ENCODE results near the gene OLFM1. TPM values are rescaled to one million over a fixed set of nuclear protein-coding genes. Genes with fewer than 3 reads are reported as not detected.

The OLFM1 gene
- total and polyA plus RNA-seq, 2 donors from 2014 or later, result 2.9 to 33.7 TPM

- Histone ChIP-seq H3K27ac (ENCODE audit: low read depth in 2 of 2, low read length in 2 of 2) (no peak overlapping the region), H3K27me3 (ENCODE audit: control insufficient read depth, insufficient read depth, low read length) (no peaks in the 10 kb centered on the region), H3K4me3 (ENCODE audit: low read length in 3 of 3) (no peak overlapping the region), H3K9me3 (ENCODE audit: control insufficient read depth in 2 of 3, insufficient read depth in 1 of 3, low read length in 3 of 3) (no peaks in the 10 kb centered on the region), H3K4me1 (ENCODE audit: control insufficient read depth in 2 of 3, insufficient read depth in 2 of 3, low read depth in 1 of 3, low read length in 3 of 3) (no peaks in the 10 kb centered on the region), H3K9ac (ENCODE audit: low read length in 3 of 3) (no peak overlapping the region), H3K36me3 (ENCODE audit: control insufficient read depth in 2 of 3, insufficient read depth in 3 of 3, low read length in 3 of 3) (no peaks in the 10 kb centered on the region)
- DNase-seq (no peak), FAIRE-seq (no peak)
- intact Hi-C loops (cut with DNase I), result no loop called here
- no peak for TF ChIP-seq CTCF (IDR thresholded peaks at IDR 0.05; ENCODE audit: borderline replicate concordance, extremely low read depth, insufficient read depth)
Measured at GRCh38 chr9:135169709-135170226, 82.3 kb downstream of the OLFM1 start.

DNA sequence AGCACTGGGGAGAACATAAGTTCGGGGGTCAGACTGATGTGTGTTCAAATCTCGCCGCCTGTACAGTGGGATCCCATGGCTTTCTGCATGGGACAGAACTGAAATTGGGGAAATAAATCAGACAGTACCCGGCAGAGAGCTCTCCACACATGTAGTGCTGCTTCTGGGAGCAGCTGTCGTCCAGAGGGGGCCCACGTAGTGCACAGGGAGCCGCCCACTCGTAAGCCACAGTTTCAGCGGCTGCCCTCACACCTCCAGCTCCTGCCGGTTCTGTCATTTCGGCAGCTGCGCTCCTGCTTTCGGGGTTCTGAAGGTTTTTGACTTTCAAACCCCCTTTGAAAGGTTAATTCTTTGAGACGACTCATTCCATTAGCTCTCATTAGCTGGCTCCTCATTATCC is 83.1 kb downstream of the OLFM1 start:
- no peak for TF ChIP-seq CTCF (IDR thresholded peaks at IDR 0.05; ENCODE audit: borderline replicate concordance, extremely low read depth, insufficient read depth)
- no peak overlapping the region for H3K9ac ChIP-seq (ENCODE audit: low read length in 3 of 3)
- H3K27ac ChIP-seq (ENCODE audit: low read depth in 2 of 2, low read length in 2 of 2), result no peak overlapping the region
- no peaks in the 10 kb centered on the region for H3K9me3 ChIP-seq (ENCODE audit: control insufficient read depth in 2 of 3, insufficient read depth in 1 of 3, low read length in 3 of 3)
- no peaks in the 10 kb centered on the region for H3K4me1 ChIP-seq (ENCODE audit: control insufficient read depth in 2 of 3, insufficient read depth in 2 of 3, low read depth in 1 of 3, low read length in 3 of 3)
- DNase-seq, result no peak
- intact Hi-C loops (cut with DNase I), result no loop called here
- H3K36me3 ChIP-seq (ENCODE audit: control insufficient read depth in 2 of 3, insufficient read depth in 3 of 3, low read length in 3 of 3), result no peaks in the 10 kb centered on the region
- no peak for FAIRE-seq
- no peaks in the 10 kb centered on the region for H3K27me3 ChIP-seq (ENCODE audit: control insufficient read depth, insufficient read depth, low read length)
- H3K4me3 ChIP-seq (ENCODE audit: low read length in 3 of 3), result no peak overlapping the region

Other genes starting within 250 kb of the OLFM1 start
- gene FCN2, start 206.9 kb upstream of the OLFM1 start, total RNA-seq, result 3.6 TPM
- gene FCN2, start 206.9 kb upstream of the OLFM1 start, polyA plus RNA-seq (ENCODE audit: insufficient read depth, low read depth, low replicate concordance), result 2.8 TPM
- 13.0 TPM for gene FCN1, start 169.8 kb upstream of the OLFM1 start, total RNA-seq
- 3.2 TPM for gene FCN1, start 169.8 kb upstream of the OLFM1 start, polyA plus RNA-seq (ENCODE audit: insufficient read depth, low read depth, low replicate concordance)

Data from kidney (tissue), 14 donors.